Trophoblast cell (in vitro differentiated cells and primary cell): ENCODE measurements around the gene ADRA2B.
"Not testable (repeated sequence)": the region's sequence is repeated elsewhere in the genome, so short reads cannot be mapped to it uniquely, and the experiment has no call there.

ENCODE experiments used
- DNase-seq, 2 donors: peaks; one replicate each; pipeline ENCODE4 v3.0.0-alpha.2; 2016
- H2AFZ ChIP-seq: 2 replicates; pipeline ENCODE4 v1.6.1; 2013; ENCODE audit warnings: low read length, moderate library complexity, mild to moderate bottlenecking; ENCODE audit not compliant: insufficient read depth, poor library complexity
- H2AK5ac ChIP-seq: 2 replicates; pipeline ENCODE4 v1.6.1; 2013; ENCODE audit warnings: mild to moderate bottlenecking, low read length
- H2BK120ac ChIP-seq: 2 replicates; pipeline ENCODE4 v1.6.1; 2013; ENCODE audit warnings: low read length, mild to moderate bottlenecking, moderate library complexity; ENCODE audit not compliant: insufficient read depth, poor library complexity
- H2BK12ac ChIP-seq: 2 replicates; pipeline ENCODE4 v1.6.1; 2013; ENCODE audit warnings: mild to moderate bottlenecking, low read length, moderate library complexity
- H2BK5ac ChIP-seq: 2 replicates; pipeline ENCODE4 v1.6.1; 2013; ENCODE audit warnings: low read length, low read depth, moderate library complexity, mild to moderate bottlenecking; ENCODE audit not compliant: poor library complexity
- H3K14ac ChIP-seq: 2 replicates; pipeline ENCODE4 v1.6.1; 2013; ENCODE audit warnings: mild to moderate bottlenecking, low read length
- H3K18ac ChIP-seq: 2 replicates; pipeline ENCODE4 v1.6.1; 2013; ENCODE audit warnings: mild to moderate bottlenecking, low read length
- H3K23ac ChIP-seq: 2 replicates; pipeline ENCODE4 v1.6.1; 2013; ENCODE audit warnings: low read length
- H3K27ac ChIP-seq: 2 replicates; pipeline ENCODE4 v1.5.1; 2013; ENCODE audit warnings: low read depth, mild to moderate bottlenecking, inconsistent platforms, low read length, moderate library complexity
- H3K27me3 ChIP-seq: 2 replicates; pipeline ENCODE4 v1.6.1; 2013; ENCODE audit warnings: inconsistent platforms, mild to moderate bottlenecking, low read length, moderate library complexity; ENCODE audit not compliant: insufficient read depth
- H3K36me3 ChIP-seq, 2 experiments: 1 replicate in 1 of 2; 2 replicates in 1 of 2; pipeline ENCODE4 v1.6.1; 2013; ENCODE audit warnings: low read length in 2 of 2, mild to moderate bottlenecking in 2 of 2, moderate library complexity in 1 of 2; ENCODE audit not compliant: insufficient read depth in 2 of 2, control insufficient read depth in 1 of 2
- H3K4ac ChIP-seq: 2 replicates; pipeline ENCODE4 v1.6.1; 2013; ENCODE audit warnings: low read depth, mild to moderate bottlenecking, low read length, moderate library complexity
- H3K4me1 ChIP-seq, 2 experiments: 1 replicate in 1 of 2; 2 replicates in 1 of 2; pipeline ENCODE4 v1.6.1; 2013; ENCODE audit warnings: low read length in 2 of 2, mild to moderate bottlenecking in 2 of 2, moderate library complexity in 1 of 2; ENCODE audit not compliant: insufficient read depth in 2 of 2, control insufficient read depth in 1 of 2
- H3K4me2 ChIP-seq: 2 replicates; pipeline ENCODE4 v1.6.1; 2013; ENCODE audit warnings: inconsistent platforms, mild to moderate bottlenecking, low read length, moderate library complexity
- H3K4me3 ChIP-seq: 2 replicates; pipeline ENCODE4 v1.5.1; 2013; ENCODE audit warnings: mild to moderate bottlenecking, low read depth, low read length, inconsistent platforms
- H3K79me1 ChIP-seq: one replicate; pipeline ENCODE4 v1.6.1; 2013; ENCODE audit warnings: low read length
- H3K79me2 ChIP-seq: 2 replicates; pipeline ENCODE4 v1.6.1; 2013; ENCODE audit warnings: low read length, mild to moderate bottlenecking; ENCODE audit not compliant: control insufficient read depth, insufficient read depth, poor library complexity
- H3K9ac ChIP-seq: 2 replicates; pipeline ENCODE4 v1.6.1; 2013; ENCODE audit warnings: mild to moderate bottlenecking, low read length
- H3K9me3 ChIP-seq: 2 replicates; pipeline ENCODE4 v1.6.1; 2013; ENCODE audit warnings: low read depth, mild to moderate bottlenecking, control low read depth, inconsistent platforms, low read length; ENCODE audit not compliant: insufficient read depth
- H4K12ac ChIP-seq: 2 replicates; pipeline ENCODE4 v1.6.1; 2013; ENCODE audit warnings: low read depth, mild to moderate bottlenecking, low read length, moderate library complexity
- H4K8ac ChIP-seq: 2 replicates; pipeline ENCODE4 v1.6.1; 2013; ENCODE audit warnings: low read depth, mild to moderate bottlenecking, low read length, moderate library complexity
- H4K91ac ChIP-seq: one replicate; pipeline ENCODE4 v1.6.1; 2013; ENCODE audit warnings: low read depth, mild to moderate bottlenecking, low read length, moderate library complexity
- WGBS: extraction: QIAGEN DNeasy Blood & Tissue Kit; methylation state at CpG from one replicate; pipeline ENCODE4 v1.1.7; 2013; ENCODE audit warnings: missing lambda C conversion rate; ENCODE audit not compliant: insufficient read length, insufficient coverage; ENCODE audit errors: extremely low coverage; 5-methylcytosine and 5-hydroxymethylcytosine counted together

ADRA2B gene

DNA sequence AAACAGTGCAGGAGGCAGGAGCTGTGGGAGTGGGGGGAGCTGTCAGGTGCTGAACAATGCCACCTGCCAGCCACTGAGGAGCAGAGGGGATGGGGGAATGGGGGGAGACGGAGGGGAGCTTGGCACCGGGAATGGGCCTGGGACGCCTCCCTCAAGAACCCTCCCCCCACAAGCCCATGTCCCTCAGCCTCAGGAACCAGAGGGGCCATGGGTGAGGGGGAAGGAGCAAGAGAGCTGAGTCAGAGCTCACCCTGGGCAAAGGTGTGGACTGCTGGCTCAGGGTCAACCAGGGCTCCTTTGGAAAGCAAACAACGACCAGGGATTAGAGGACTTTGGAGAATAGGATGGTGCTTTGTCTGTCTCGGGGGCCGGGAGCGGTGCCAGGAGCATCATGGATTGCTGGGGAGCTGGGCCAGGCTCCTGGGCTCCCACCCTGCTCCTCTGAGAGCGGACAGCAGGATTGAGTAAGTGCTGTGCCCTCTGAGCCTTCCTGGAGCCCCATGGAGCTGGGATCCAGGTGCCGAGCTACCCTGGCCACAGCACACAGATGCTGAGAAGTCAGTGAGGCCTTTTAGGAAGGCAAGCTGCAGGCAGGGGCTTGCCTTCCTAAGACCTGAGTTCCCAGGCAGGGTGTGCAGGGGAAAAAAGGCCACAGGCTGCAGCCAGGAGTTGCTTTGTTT is 48.3 kb downstream of the ADRA2B start:
- not testable (repeated sequence) for H3K79me2 ChIP-seq, H3K27me3 ChIP-seq, H3K4me1 ChIP-seq, H3K4me3 ChIP-seq, H3K14ac ChIP-seq, H2AK5ac ChIP-seq, H3K4me2 ChIP-seq, H2BK12ac ChIP-seq, H2BK5ac ChIP-seq, H4K91ac ChIP-seq, H4K8ac ChIP-seq, H2AFZ ChIP-seq, H3K27ac ChIP-seq, H3K9ac ChIP-seq, H3K79me1 ChIP-seq, H3K18ac ChIP-seq, H3K23ac ChIP-seq, H3K9me3 ChIP-seq, H2BK120ac ChIP-seq, H3K4ac ChIP-seq, H3K36me3 ChIP-seq, H4K12ac ChIP-seq, DNase-seq
- no CpG with 5 or more reads among the region's 9 CpGs for WGBS

DNA sequence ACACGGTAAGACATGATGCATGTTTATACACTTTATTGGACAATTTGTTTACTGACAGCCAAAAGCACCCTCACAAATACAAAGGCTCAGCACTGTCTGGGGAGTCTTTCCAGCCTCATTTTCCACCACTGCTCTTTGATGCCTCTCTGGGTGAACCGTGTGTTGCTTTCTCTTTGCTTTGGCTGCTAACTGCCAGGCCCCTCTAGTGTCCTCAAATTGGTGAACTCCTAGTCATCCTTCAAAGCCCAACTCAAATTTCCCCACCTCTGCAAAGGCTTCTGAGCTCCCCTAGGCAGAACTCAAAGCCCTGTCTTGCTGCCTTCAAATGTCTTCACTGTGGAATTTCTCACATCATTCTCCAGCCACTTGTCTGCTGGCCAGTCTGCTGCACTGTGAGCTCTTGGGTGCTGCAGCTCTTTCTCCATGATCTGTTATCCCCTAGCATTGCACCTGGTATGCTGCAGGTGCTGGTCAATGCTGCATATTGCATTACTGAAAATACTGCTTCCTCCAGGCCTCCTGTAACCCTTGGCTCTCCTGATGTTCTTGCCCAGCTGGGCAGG is 49.2 kb downstream of the ADRA2B start:
- H2AFZ ChIP-seq, H3K79me2 ChIP-seq, H3K4me2 ChIP-seq, H4K91ac ChIP-seq, H2BK120ac ChIP-seq, H3K4me3 ChIP-seq, H3K4ac ChIP-seq, H2BK12ac ChIP-seq, H3K18ac ChIP-seq, H3K14ac ChIP-seq, H3K79me1 ChIP-seq, H3K23ac ChIP-seq, H3K9me3 ChIP-seq, H3K4me1 ChIP-seq, H2AK5ac ChIP-seq, H4K8ac ChIP-seq, H3K27me3 ChIP-seq, DNase-seq, H3K9ac ChIP-seq, H2BK5ac ChIP-seq, H4K12ac ChIP-seq, H3K27ac ChIP-seq, H3K36me3 ChIP-seq: not testable (repeated sequence)
- WGBS: no CpG with 5 or more reads among the region's 2 CpGs

DNA sequence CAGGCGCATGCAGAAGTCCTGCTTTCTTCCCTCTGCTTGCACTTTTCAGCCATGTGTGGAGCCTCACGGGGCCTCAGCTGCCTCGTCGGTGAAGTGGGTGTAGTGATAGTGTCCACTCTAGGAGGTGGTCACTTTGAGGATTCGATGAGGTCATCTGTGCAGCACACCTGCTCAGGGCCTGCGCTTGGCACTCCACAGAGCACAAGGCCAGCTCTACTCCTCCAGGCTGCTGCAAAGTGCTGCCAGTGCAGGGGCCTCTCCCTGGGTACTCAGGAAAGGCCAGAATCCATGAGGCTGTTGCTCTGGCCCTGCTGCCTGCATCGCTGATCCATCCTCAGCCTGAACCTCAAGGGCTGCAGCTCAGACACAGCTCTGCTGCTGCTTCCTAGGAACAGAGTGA is 49.9 kb downstream of the ADRA2B start:
- not testable (repeated sequence) for H2AK5ac ChIP-seq, H2BK120ac ChIP-seq, H3K4me3 ChIP-seq, H3K4ac ChIP-seq, H3K27ac ChIP-seq, H4K91ac ChIP-seq, H3K4me1 ChIP-seq, H3K9ac ChIP-seq, H3K79me1 ChIP-seq, H2BK12ac ChIP-seq, H3K18ac ChIP-seq, H3K79me2 ChIP-seq, H3K4me2 ChIP-seq, H4K8ac ChIP-seq, H3K9me3 ChIP-seq, DNase-seq, H3K23ac ChIP-seq, H3K36me3 ChIP-seq, H3K27me3 ChIP-seq, H4K12ac ChIP-seq, H2BK5ac ChIP-seq, H2AFZ ChIP-seq, H3K14ac ChIP-seq
- no CpG with 5 or more reads among the region's 7 CpGs for WGBS

DNA sequence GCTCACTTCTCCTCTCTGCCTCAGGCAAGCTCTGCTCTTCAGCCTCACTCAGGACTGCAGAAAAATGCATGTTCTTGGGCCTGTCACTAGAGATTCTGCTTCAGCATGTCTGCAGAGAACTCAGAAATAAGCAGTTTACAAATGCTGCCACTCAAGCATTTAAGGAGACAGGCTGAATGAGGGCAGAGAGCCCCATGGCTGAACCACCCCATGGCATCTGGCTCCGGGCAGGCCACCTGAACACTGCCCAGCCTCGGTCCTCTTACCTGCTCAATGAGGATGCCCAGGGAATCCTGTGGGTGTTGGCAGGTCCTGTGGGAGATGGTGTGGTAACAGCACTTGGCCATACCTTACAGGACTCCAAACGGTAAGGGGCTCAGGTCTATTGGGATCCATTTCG is 50.4 kb downstream of the ADRA2B start:
- H4K12ac ChIP-seq, H3K4me2 ChIP-seq, H3K14ac ChIP-seq, H3K4me1 ChIP-seq, H2AK5ac ChIP-seq, H3K4me3 ChIP-seq, H3K79me1 ChIP-seq, H3K4ac ChIP-seq, H2BK5ac ChIP-seq, H3K27me3 ChIP-seq, H3K79me2 ChIP-seq, H2BK120ac ChIP-seq, H3K23ac ChIP-seq, H4K91ac ChIP-seq, H3K27ac ChIP-seq, H4K8ac ChIP-seq, DNase-seq, H3K9ac ChIP-seq, H2AFZ ChIP-seq, H2BK12ac ChIP-seq, H3K36me3 ChIP-seq, H3K18ac ChIP-seq, H3K9me3 ChIP-seq: not testable (repeated sequence)
- WGBS: no CpG with 5 or more reads among the region's 4 CpGs
